Left renal pelvis (tissue), 4 donors: ENCODE measurements around the gene DIPK1C. TPM values are rescaled to one million over a fixed set of nuclear protein-coding genes. Genes with fewer than 3 reads are reported as not detected.

ENCODE experiments used
- DNase-seq, 4 donors: peaks; one replicate each; pipeline ENCODE4 v3.0.0-alpha.2; 2013; ENCODE audit warnings: low read depth in 4 of 4, low spot score in 3 of 4
- polyA plus RNA-seq, 4 donors: library from polyadenylated mRNA; unstranded; fragments of 120-200 nt; gene quantifications; one replicate each; pipeline ENCODE4 v1.2.1, GENCODE V29; 2013; ENCODE audit not compliant: insufficient read length in 4 of 4

Gene DIPK1C
- polyA plus RNA-seq, 4 donors: 0.18 to 4.7 (median 0.62) TPM

DNA sequence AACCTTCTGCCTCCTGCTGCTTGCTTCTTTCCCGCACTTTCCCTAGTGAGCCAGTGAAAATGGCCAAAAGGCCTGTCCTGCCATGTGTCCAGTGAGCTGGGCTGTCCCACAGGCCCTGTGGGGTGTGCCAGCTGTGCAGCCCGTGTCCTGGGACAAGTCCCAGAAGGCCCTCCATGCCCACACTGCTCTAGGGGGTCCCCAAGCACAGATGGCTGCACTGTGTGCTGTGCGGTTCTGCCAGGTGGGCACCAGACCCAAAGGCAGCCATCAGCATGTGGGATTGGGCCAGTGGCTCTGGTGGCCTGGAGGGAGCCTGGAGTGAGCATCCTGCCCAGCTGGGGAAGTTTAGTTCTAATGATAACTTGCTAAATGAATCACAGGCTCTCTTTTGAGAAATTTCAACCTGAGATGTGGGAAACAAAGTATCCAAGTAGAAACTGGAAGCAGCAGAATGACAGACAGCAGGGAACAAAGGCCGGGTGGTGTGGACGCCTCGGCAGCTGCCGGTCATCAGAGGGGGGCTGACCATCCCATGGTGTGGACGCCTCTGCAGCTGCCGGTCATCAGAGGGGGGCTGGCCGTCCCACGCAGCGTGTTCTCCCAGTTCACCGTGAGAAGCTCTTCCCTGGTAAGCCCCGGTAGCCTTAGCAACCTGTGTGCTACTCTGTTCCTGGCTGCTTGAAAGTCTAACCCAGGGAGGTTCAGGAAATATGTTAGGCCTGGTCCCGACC, 29.2 kb upstream of the DIPK1C start:
- no peak for DNase-seq

DNA sequence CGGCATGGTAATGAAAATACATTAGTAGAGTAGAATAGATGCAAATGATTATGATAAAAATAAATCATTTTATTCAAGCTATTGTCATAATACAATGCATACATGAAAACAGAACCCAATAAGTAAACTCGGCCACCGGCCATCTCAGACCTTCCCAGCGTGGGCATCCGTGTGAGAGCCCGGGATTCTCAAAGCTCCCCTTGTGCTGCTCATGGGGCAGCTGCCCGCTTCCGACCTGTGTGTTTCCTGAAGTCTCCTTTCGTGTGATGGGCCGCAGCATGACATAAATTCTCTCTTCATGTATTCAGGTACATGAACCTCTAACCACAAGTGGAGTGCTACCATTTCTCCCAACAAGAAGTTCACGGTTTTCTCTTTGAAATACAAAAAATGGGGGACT, 25.6 kb upstream of the DIPK1C start:
- no peak for DNase-seq

DNA sequence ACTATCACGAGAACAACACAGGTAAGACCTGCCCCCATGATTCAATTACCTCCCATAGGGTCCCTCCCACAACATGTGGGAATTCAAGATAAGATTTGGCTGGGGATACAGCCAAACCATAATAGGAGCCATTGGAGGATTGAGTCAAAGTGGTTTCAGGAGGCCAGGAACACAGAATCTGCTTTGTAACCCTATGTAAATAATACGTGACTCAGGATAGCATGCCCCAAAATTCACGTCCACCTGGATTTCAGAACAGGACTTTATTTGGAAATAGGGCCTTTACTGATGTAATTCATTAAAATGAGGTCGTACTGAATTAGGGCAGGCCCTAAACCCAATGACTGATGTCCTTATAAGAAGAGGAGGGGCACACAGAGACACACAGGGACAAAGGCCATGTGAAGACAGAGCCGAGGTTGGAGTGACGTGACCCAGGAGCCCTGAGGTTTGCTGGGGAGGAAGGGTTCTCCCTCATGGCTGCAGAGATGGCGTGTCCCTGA, 23.1 kb upstream of the DIPK1C start:
- no peak for DNase-seq

DNA sequence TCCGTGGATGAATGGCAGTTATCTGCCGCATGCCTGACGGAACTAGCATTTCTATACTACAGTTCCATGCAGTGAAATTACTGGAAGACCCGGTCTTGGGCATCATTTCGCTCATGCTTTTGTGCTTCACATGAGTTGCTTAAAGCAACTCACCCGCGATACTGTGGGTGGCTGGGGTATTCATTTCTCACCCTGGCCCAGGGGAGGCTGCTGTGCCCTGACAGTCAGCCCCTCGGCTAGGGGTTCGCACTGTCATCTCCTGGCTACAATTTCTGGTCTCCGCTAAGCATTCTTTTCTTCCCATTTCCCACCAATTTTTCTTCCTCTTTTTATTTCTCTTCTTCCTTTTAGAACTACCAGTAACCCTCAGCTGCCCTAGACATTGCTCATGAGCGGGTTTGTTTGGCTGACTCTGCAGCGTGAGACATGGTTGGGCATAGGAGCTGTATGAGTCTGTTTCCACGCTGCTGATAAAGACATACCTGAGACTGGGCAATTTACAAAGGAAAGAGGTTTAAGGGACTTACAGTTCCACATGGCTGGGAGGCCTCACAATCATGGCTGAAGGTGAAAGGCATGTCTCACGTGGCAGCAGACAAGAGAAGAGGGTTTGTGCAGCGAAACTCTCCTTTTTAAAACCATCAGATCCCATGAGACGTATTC, 22.5 kb upstream of the DIPK1C start:
- no peak for DNase-seq

DNA sequence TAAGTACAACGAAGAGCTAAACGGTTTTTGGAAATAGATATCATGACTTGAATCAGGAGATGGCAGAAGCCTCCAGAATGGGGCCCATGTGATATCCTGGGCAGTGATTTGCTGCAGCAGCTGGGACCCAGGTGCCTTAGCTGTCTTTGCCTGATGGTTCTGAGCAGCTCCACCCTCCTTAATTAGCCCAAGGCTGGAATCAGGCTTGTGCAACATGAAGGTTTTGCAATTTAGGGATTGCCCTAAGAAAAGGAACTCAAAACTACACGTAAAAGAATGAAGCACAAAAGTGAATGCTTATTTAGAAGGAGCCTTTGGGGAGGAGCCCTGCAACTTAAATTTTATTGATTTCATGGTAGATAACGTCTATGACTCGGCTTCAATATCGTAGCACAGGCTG, 21.8 kb upstream of the DIPK1C start:
- DNase-seq: no peak

DNA sequence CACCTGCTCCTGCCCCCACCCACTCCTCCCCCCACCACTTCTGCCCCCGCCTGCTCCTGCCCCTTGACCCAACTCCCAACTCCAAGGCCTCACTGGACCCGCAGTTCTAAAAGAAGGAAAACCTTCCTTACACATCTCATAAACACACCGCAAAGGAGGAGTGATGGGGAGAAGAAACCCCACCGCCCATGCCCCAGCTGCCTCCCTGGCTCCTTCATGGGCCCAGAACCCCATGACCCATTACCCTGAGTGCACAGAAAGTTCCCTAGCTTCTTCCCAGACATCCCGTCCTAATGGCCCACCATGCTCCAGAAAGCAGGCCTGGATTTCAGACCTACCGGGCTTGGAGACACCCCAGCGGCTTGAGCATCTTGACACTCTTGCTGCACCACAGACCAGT, 21.2 kb upstream of the DIPK1C start:
- DNase-seq: no peak

DNA sequence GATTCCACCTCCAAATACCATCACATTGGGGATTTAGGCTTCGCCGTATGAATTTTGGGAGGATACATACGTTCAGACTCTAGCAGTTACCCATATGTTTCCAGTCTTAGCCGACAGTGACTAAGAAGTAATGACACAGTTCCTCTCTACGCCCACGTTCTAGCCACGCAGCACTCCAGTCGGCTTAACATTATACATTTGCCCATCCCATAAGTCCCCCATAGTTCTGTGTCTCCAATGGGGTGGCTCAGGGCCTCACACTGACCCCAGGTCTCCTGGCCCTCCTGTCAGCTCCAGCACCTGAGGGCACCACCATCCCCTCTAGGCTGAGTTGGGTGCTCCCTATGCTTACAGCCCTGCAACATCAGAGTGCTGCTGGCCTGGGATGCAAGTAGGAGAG, 20.7 kb upstream of the DIPK1C start:
- DNase-seq: no peak

DNA sequence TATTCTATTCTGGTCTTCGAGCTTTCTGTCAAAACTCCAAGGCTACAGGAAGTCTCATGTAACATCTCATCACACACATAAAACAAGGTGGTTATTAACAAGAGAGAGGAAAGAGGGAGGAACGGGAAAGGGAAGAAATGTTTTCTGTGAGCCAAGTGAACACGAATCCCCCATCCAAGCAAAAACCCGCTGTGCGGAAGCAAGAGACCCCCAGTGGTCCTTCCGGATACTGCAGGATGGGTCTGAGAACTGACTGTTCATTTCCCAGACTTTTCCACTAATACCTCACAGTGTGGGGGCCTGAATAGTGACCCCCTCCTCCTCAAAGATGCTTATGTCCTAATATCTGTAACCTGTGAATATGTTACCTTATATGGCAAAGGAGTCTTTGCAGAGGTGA, 19.0 kb upstream of the DIPK1C start:
- no peak for DNase-seq

DNA sequence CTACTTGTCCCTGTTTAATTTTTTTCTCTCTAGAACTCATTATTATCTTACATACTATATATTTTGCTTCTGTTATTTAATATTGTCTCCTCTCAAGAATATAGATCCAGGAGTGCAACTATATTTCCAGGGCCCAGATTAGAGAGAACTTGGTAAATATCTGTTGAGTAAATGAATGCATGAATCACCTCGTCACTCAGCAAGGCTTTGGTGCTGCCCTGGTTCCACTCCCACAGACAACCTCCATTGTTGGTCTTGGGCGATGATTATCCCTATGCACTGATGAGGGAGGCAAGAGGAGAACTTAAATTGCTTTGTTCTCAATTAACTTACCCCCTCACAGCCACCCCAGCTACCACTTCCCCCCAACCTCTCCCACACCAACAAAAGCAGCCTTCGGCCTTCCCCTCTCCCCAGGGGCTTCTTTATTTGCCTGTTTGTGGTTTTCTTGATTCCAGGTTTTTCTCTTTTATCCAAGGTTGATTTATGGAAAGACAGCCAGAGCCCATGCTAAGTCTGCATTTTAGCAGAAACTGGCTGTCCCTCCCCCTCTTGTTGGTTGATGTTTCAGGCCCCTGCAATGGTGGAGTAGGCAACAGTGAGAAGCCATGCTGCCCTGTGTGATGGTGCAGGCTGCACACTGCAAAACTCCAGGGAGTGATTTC, 17.0 kb upstream of the DIPK1C start:
- no peak for DNase-seq

DNA sequence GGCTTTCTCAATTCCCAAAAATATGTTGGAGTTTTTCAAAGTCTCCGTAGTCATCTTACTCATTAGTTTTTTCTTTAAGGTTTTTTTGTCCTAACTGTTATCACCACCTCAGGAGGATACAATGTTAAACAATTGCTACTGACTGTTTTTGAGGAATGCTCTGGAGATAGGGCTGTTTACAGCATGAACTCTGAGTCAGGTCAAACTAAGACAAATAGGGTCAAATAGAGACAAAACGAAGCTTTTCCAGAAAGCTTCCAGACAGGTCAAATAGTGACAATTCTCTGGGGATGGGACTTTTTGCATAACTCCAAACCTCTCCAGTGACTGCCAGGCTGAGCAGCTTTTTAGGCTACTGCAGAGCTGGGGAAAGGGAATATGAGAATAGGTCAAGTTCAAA, 15.2 kb upstream of the DIPK1C start:
- no peak for DNase-seq

DNA sequence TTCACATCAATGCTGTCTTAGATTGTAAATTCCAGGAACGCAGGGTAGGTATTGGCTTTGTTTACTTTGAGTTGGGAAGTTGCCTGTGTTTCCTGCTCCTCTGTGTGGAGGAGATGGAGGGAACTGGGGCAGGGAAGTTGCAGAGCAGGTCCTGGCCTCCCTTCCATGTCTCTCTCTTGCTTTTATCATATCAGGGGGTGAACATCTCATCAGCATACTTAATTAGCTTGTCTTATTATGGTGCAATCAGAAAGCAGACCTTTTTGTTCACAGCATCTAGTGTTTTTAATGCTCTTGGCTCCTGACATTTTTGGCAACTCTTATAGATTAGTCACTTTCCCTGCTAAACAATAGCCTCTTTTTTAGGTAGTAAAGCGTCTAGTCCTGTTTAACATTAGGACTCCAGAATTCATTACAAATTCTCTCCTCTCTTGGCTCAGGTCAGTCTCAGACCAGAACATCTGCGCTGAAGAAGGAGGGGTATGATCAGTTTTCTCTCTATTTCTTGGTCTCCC, 11.5 kb upstream of the DIPK1C start:
- DNase-seq: no peak

DNA sequence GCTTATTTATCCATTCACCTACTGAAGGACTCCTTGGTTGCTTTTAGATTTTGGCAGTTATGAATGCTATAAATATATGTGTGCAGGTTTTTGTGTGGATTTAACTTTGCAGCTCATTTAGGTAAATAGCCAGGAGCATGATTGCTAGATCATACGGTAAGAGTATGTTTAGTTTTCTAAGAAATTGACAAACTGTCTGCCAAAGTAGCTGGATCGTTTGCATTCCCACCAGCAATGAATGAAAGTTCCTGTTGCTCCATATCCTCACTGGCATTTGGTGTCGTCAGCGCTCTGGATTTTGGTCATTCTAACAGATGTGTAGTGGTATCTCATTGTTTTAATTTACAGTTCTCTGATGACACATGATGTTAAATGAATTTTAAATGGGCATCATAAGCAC, 8.7 kb upstream of the DIPK1C start:
- no peak for DNase-seq

DNA sequence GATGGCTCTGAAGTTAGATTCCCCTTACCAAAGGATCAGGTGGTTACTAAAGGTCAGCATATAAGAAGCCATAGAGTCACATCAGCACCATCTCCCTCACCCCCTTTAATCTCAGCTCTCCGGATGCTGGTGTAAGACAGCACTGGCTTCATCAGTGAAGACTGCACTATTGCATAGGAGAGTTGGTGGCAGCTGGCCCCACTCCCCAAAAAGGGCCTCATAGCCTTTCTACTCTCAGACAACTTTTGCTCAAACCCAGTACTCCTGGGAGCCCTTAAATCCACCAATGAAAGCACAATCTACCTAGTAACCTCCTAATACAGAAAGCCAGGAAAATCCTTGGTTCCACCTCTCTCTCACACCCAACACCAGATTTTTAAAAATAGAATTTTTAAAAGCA, 6.9 kb upstream of the DIPK1C start:
- no peak for DNase-seq

DNA sequence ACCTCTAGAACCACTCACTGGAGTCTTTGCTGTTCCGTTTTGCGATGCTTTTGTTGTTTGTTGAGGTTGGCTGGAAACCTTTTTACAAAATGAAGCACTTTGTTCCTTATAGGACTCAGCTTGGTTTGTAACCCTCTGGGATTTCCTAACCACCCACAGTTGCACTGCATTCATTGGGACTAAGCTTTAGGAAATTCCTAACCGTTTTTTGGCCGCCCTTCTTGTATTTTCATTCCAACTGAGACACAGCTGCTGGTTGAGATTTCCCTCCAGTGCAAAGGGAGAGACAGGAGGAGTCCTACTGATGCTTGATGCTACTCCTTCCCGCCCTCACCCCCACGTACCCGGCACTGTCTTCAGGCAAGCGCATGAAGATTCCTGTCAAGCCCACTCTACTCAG, 6.1 kb upstream of the DIPK1C start:
- DNase-seq: no peak

DNA sequence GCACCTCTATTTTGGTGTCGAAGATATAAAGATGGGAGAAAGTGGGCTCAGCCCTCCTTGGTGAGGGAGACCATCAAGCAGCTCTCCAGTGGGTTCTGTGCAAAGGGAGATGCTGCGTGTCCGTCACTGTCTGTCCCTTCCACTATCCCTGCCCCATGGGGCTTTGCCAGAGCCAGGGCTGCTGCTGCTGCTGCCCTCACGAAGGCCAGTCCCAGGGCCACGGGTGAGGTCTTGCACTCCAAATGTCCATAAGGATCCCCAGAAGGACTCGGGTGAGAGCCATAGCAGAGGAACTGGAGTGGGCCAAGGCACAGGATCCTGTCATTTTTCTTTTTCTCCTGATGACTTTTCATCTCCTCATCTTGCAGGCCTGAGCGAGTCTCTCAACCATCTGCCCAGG, 3.7 kb upstream of the DIPK1C start:
- no peak for DNase-seq

DNA sequence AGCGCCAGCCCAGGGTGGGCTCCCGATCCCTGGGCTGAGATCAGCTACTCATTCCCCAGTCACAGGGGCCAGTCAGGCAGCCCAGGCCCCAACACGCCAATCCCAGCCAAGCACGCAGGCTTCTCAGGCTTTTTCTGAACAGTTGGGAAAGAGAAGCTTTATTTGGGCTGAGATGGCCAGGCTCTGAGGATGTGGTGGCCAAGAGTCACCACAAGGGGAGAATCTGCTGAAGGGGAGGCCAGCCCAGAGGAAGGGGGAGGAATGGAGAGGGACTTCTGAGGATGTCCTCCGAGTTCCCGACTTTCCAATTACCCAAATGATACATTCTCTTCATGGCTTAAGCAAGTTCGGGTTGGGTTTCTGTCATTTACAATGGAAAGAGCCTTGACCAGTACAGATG, 2.8 kb upstream of the DIPK1C start:
- no peak for DNase-seq

DNA sequence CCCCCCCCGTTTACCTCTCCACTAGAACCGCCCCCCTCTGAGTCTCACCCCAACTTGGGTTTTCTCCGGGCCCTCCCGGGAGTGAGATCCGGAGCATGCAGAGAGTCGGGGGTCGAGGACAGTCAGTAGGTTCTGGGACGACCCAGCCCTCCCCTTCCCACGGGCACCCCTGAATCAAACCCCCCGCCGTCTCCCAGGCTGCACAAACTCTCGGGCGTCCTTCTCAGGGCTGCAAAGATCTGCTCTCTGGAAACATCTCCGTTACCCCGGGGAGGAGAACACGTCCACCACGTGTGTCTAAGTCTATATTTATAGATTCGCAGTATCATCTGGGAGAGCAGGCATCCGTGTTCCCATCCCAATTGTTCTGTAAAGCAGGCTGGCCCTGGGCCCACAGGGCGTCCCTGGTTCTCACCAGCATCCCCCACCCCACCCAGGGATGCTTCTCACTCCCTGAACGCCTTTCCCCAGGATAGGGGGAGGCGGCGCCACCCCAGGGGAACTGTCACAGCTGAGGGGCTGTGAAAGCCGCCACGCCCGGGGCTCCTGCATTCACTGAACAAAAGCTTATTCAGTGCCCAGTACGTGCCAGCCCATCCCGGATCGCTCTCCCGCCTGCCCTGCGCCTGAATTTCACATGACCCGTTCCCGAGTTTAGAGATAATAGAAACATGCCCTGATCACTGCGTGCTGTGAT, 765 bp upstream of the DIPK1C start:
- no peak for DNase-seq

DNA sequence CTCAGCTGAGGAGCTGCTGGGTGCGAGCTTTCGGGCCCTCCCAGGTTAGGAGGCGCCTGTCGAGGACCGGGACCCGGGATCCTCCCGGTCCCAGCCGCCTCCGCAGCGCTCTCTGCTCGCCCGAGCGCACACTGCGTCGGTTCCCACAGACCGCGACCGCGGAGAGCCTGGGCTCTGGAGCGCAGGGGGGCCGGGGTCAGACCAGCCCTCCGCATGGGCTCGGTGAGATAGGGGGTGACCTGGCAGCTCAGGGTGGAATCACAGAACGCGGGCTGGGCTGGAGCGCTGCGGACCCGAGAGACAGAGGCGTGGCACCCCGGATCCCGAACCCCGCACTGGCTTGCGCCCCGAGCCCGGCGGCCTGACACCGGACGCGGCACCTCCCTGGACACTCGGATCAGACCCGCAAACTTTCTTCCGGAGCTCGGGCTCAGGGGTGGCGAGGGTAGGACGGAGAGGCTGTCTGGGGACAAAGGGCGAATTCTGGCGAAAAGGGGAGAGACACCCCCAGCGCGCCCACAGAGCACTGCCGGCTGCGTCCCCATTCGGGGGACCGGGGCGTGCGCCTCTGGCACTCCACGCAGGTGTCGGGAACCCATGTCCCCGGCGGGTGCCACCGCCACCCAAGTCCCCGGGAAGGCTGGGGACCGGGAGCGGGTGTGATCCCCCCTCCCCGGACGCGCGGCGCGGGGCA, 612 bp downstream of the DIPK1C start:
- DNase-seq: no peak

DNA sequence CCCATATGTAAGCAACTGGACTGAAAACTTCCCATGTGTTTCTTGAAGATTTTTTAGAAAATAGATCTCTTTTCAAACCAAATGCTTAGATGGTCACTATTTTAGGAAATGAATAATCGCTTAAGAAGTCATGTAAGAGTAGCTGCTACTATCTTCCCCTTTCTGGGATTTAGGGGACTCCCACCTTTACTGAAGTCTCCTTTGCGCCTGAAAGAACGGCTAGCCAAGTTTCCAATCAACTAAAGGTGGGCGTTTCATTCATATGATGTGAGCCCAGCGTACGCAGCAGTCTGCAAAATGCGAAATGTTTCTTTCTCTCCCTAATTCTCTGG, 1.1 kb downstream of the DIPK1C start:
- no peak for DNase-seq

DNA sequence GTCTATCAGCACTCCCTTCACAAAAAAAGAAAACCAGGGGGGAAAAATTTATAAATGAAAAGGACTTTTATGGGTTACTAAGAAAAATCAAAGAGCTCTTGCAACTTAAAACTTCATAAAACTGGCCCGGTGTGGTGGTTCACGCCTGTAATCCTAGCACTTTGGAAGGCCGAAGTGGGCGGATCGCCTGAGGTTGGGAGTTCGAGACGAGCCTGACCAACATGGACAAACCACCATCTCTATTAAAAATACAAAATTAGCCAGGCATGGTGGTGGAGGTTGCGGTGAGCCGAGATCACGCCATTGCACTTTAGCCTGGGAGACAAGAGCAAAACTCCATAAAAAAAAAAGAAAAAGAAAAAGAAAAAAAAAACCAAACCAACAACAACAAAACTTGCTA, 1.7 kb downstream of the DIPK1C start:
- DNase-seq: no peak

DNA sequence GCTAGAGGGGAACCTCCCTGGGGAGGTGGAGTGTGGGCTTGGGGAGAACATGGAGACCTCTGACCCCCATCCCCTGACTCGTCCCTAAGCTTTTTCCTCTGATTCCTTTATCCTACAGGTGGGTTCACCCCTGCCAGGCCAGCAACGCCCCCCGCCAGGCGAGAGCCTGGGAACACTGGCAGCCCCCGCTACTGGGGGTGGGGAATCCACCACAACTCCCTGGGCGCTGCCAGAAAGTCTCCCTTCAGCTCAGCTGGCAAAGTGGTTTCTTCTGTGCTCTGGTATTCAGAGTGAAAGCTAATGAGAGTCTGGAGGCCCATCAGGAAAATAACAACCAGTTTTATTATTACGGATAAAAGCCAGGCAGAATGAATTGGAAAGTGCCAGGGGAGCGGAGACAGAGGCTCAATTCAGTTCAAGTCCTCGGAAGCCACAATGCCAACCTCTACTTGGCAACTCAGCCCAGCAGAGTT, 2.8 kb downstream of the DIPK1C start:
- no peak for DNase-seq
